Parietal lobe (tissue), 2 donors: Measurements from ENCODE around the gene GAS2L1. TPM values are rescaled to one million over a fixed set of nuclear protein-coding genes. Genes with fewer than 3 reads are reported as not detected.

Experiments
- small RNA-seq: library from RNA; depleted of rRNA; stranded (forward); fragments of <200 nt; gene quantifications from one replicate; pipeline ENCODE3, GENCODE V24; 2014; ENCODE audit warnings: low replicate concordance
- total RNA-seq: library from RNA; depleted of rRNA; stranded (reverse); fragments of >200 nt; gene quantifications from one replicate; pipeline ENCODE4 v1.2.3, GENCODE V29; 2014

GAS2L1 gene
- 11.0 TPM for total RNA-seq

DNA sequence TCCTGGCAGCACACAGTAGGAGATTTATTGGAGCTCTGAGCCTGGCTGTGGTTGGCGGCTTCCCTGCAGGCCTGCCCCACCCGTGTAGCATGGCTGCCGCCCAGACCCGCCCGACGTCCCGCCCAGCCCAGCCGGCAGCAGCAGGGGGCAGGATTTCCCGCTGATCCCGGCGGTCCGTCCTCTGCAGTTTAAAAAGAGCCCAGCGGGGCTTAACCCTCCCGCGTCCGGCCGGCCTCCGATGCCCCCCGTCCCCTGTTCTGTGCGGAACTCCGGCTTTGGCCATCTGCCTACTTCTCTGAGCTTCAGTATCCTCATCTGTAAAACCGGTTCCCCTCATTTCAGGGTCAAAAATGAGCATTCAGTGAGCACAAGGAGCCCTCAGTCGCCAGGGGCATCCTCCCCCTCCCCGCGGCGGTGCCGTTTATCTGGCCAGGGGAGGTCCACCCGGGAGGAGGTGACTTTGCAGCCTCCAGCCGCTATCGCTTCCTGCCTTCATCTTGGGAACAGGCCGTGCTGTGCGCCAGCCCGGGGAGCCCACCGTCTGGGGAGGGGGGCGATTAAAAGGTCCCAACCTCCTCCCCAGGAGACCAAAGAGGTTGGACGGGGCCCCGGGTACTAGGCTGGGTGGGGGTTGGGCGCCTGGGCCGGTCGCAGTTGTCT, at the start of gene GAS2L1:
GAS2L1 (plus strand) TSS at position 476 of the 660 bp plus-strand sequence. CDS start 1,456 bp downstream, outside the sequence.

DNA sequence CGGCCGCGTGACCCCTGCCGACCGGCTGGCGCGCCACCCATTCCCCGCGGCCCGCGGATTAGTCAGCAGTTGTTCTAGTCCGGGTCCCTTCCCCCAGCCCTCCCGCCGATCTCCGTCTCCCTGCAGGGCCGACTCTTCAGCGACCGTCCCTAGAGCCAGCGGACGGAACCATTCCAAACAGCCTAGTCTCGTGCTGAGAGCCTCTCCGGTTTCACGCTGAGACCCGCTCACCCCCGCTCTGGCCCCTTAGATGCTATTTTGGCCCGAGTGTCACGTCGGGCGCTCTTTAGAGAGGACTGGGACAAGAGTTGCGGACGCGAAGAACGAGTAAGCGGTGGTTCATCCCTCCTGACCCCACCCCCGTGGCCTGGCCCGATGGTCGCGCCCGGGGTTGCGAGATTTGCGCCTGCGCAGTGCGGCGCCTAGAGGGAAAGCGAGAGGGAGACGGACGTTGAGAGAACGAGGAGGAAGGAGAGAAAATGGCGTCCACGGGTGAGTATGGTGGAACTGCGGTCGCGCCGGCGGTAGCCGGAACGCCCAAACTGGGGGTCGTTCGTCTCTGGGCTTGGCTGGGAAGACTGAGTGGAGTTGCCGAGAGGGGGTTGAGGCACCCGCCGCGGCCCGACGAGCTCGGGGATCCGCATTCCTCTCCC, 38.5 kb upstream of the GAS2L1 start, which contains the start of the genes EWSR1 and RHBDD3:
EWSR1 (plus strand) TSS at position 411 of the 653 bp plus-strand sequence; CDS start at position 480, 69 bp downstream.
RHBDD3 (minus strand) TSS at position 124 of the 653 bp plus-strand sequence. CDS start 2,355 bp downstream, outside the sequence.

GRCh38 chr22:29315286-29316140, 9.1 kb downstream of the GAS2L1 start, which contains the start of gene RASL10A:
TSS of gene RASL10A (minus strand) at chr22:29315697. CDS start at chr22:29315246, 451 bp downstream.

Small RNA genes lying within 50 kb of the gene (small RNA-seq; reads per million reads assigned to genes)
- not detected for gene MIR3653

Other genes with a start within 250 kb of the GAS2L1 start
- not detected for gene C22orf31, start 244.8 kb upstream of the GAS2L1 start, total RNA-seq
- gene KREMEN1, start 233.6 kb upstream of the GAS2L1 start, total RNA-seq, result 11.0 TPM
- gene EMID1, start 100.8 kb upstream of the GAS2L1 start, total RNA-seq, result 45.4 TPM
- gene RHBDD3, start 38.7 kb upstream of the GAS2L1 start, total RNA-seq, result 26.3 TPM
- gene EWSR1, start 38.4 kb upstream of the GAS2L1 start, total RNA-seq, result 331 TPM
- gene RASL10A, start 9.0 kb downstream of the GAS2L1 start, total RNA-seq, result 21.3 TPM
- 54.5 TPM for gene AP1B1, start 81.9 kb downstream of the GAS2L1 start, total RNA-seq
- not detected for gene RFPL1, start 131.9 kb downstream of the GAS2L1 start, total RNA-seq
- gene NEFH, start 173.6 kb downstream of the GAS2L1 start, total RNA-seq, result 0.63 TPM
- gene THOC5, start 247.1 kb downstream of the GAS2L1 start, total RNA-seq, result 67.0 TPM